Stimulated activated naive CD8-positive, alpha-beta T cell treated with anti-CD3 and anti-CD28 coated beads, Interleukin-15, amount 100 ng/mL, for 72 hours (primary cell): ENCODE results near the gene EPHB2.

Experiments used
- ATAC-seq: fragments of 150-1000 bp; cut with Tn5 transposase; 2 replicates; pipeline ENCODE4 v1.10.0; 2021; ENCODE audit warnings: mild to moderate bottlenecking, moderate library complexity
- DNase-seq, 2 donors: peaks; one replicate each; pipeline ENCODE4 v3.0.0; 2021 to 2022
- H3K27ac Mint-ChIP-seq, 2 donors: one replicate each; pipeline ENCODE4 v1.8.0; 2022; ENCODE audit warnings: mild to moderate bottlenecking in 2 of 2, mixed read lengths in 2 of 2, moderate library complexity in 2 of 2
- H3K27me3 Mint-ChIP-seq: one replicate; pipeline ENCODE4 v1.8.0; 2022; ENCODE audit warnings: mixed read lengths
- H3K4me1 Mint-ChIP-seq: one replicate; pipeline ENCODE4 v1.8.0; 2022; ENCODE audit warnings: mild to moderate bottlenecking, mixed read lengths
- H3K4me3 Mint-ChIP-seq, 2 donors: one replicate each; pipeline ENCODE4 v1.8.0; 2022; ENCODE audit warnings: mild to moderate bottlenecking in 2 of 2, mixed read lengths in 2 of 2, moderate library complexity in 1 of 2
- H3K9me3 Mint-ChIP-seq, 2 donors: one replicate each; pipeline ENCODE4 v1.8.0; 2022; ENCODE audit warnings: mixed read lengths in 2 of 2

Gene EPHB2

DNA sequence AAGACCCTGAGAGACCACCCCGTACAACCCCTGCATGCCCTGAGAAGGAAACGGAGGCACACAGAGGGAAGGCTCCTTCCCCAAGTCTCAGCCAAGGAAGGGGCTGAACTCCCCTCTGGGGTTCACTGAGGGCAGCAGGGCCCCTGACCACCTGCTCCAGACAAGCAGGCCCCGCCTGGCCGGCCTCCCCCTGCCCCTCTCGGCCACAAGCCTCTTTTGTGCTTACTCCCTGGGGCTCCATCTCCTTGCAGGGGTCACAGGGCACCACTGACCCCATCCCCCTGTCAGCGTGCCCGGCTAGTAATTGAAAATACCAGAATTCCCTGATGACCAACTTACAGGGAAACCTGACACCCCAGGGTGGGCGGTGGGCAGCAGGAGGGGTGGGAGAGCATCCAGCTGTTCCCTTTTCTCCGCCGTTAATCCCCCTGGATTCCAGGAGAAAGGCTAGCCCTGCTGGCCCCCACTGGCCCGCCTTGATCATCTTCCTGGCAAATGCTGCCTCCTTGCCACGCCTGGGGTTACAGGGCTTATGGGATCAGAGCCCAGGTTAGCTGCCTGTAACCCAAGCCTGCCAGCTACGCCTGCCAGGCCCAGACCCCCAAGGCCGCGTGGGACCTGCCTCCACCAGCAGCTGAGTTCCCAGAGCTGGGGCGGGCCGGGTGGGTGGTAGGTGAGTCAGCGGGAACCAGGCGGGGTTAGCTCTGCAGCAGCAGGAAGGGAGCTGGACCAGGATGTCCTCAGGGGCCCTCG lies 165.9 kb downstream of the EPHB2 start:
- H3K9me3 Mint-ChIP-seq, result no peaks in the 10 kb centered on the region
- H3K4me1 Mint-ChIP-seq, result no peaks in the 10 kb centered on the region
- no peak overlapping the region for H3K27ac Mint-ChIP-seq
- H3K27me3 Mint-ChIP-seq, result no peaks in the 10 kb centered on the region
- DNase-seq, result no peak
- ATAC-seq, result no peak
- H3K4me3 Mint-ChIP-seq, result no peak overlapping the region

DNA sequence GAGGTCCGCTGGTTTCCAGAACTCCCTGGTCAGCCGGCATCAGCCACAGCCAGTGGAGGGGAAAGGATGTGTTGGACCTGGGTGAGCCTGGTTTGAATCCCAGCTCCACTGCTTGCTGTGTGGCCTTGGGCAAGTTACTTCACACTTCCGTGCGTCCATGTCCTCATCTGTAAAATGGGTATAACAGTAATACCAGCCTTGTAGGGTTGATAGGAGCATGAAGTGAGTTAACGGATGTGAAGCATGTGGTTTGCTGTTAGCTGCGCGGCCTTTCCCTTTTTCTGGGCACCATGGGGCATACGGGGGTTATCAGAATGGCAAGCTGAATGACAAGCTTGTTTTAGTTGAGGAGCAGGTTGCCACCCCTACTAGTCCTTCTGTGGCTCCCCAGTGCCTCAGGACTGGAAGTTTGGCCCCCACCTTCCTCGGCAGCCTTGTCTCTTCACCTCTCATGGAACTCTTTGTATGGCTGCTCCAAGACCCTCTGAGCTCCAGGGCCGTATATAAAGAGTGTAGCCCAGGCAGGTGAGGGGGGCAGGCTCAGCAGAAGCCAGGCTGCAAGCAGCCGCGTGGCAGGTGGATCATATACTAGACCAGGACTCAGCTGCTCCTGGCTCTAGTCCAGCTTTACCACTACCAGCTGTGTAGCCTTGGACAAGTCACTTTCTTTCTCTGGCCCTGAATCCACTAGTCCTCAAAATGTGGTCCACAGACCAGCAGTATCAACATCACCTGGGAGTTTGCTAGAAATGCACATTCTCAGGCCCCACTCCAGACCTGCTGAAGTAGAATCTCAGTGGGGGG lies 166.7 kb downstream of the EPHB2 start:
- Mint-ChIP-seq H3K4me1 (no peaks in the 10 kb centered on the region), H3K9me3 (no peaks in the 10 kb centered on the region), H3K4me3 (no peak overlapping the region), H3K27ac (no peak overlapping the region), H3K27me3 (peaks cover 5% of the 10 kb centered on the region)
- DNase-seq, result no peak
- ATAC-seq, result no peak

DNA sequence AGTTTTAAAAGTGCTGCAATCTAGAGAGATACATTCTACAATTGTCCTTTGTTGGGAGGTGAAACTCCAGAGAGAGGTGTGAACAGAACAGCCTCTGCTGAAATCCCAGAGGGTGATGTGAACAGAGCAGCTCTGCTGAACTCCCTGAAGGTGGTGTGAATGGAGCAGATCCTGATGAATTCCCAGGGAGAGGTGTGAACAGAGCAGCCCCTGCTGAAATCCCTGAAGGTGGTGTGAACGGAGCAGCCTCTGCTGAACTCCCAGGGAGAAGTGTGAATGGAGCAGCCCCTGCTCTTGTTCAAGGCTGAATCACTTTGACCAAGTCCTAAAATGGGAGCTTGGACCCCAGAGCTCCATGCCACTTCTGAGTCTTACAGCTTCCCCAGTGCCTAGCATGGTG lies 167.3 kb downstream of the EPHB2 start:
- Mint-ChIP-seq H3K4me3 (no peak overlapping the region), H3K9me3 (no peaks in the 10 kb centered on the region), H3K27ac (no peak overlapping the region), H3K4me1 (no peaks in the 10 kb centered on the region), H3K27me3 (peaks cover 7% of the 10 kb centered on the region)
- no peak for DNase-seq
- no peak for ATAC-seq

- H3K9me3 Mint-ChIP-seq, result no peaks in the 10 kb centered on the region
- H3K27ac Mint-ChIP-seq, result no peak overlapping the region
- H3K4me3 Mint-ChIP-seq, result no peak overlapping the region
- H3K27me3 Mint-ChIP-seq, result peaks cover 7% of the 10 kb centered on the region
- H3K4me1 Mint-ChIP-seq, result no peaks in the 10 kb centered on the region
- no peak for ATAC-seq
- no peak for DNase-seq
Observed at GRCh38 chr1:22878626-22879025, 168.0 kb downstream of the EPHB2 start.

- no peak overlapping the region for H3K4me3 Mint-ChIP-seq
- no peaks in the 10 kb centered on the region for H3K9me3 Mint-ChIP-seq
- DNase-seq (no peak), ATAC-seq (no peak)
- H3K27me3 Mint-ChIP-seq, result peaks cover 7% of the 10 kb centered on the region
- H3K27ac Mint-ChIP-seq, result no peak overlapping the region
- peaks cover under 1% of the 10 kb centered on the region for H3K4me1 Mint-ChIP-seq
Observed at GRCh38 chr1:22879445-22879844, 168.8 kb downstream of the EPHB2 start.

- no peaks in the 10 kb centered on the region for H3K9me3 Mint-ChIP-seq
- peaks cover 14% of the 10 kb centered on the region for H3K27me3 Mint-ChIP-seq
- H3K27ac Mint-ChIP-seq, result no peak overlapping the region
- peaks cover 7% of the 10 kb centered on the region for H3K4me1 Mint-ChIP-seq
- no peak for DNase-seq
- ATAC-seq, result no peak
- H3K4me3 Mint-ChIP-seq, result no peak overlapping the region
Observed at GRCh38 chr1:22880174-22880601, 169.5 kb downstream of the EPHB2 start.

DNA sequence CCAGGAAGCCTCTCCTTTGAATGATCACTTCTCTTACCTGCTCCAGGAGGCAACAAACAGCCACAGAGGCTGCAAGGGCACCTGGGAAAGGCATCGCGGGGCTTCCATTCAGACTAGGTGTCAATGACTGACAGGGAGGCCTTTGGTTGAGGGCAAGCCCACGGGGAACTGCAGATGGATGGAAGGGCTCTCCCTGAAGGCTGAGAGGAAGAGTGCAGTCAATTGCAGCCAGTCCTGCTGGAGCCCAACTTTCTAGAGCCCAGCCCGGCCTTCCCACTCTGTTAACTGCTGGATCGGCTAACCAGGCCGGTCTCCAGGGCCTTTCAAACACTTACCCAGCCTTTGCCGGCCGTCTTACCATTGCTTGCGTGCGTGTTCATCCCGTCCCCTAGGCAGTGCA lies 172.8 kb downstream of the EPHB2 start:
- H3K4me1 Mint-ChIP-seq, result peaks cover 11% of the 10 kb centered on the region
- no peaks in the 10 kb centered on the region for H3K9me3 Mint-ChIP-seq
- ATAC-seq, result no peak
- H3K27ac Mint-ChIP-seq, result no peak overlapping the region
- no peak for DNase-seq
- H3K4me3 Mint-ChIP-seq, result no peak overlapping the region
- H3K27me3 Mint-ChIP-seq, result peaks cover 35% of the 10 kb centered on the region

DNA sequence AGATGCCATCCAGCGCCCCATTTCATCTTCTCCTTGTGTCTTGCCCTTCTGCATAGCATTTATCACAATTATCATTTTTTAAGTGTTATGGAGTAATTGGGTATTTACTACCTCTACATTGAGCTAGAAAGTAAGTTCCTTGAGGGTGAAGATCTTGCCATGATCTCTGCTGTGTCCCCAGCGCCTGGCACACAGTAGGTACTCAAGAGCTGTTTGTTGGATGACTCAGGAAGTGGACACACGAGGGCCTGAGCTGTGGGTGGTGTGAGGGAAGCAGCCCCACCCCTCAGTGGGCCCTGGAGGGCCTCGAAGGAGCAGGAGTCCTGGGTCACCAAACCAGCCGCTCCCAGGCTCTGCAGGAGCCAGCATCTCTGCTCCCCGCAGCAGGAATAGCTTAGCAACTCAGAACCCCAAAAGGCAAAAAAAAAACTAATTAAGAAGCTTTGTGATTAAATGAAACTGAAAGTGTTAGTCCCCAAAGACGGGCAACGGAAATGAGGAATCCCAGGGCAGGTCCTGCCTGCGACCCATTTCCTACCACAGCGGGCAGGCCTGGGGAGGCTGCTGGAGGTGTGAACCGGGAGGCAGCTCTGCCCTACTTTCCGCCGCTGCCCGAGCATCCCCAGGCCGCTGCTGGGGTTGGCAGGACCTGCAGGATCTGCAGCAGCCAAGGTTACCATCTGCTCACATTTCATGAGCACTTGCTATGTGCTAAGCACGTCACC lies 174.3 kb downstream of the EPHB2 start:
- Mint-ChIP-seq H3K9me3 (no peaks in the 10 kb centered on the region), H3K27me3 (peaks cover 43% of the 10 kb centered on the region), H3K27ac (peak overlapping the region; percentile 38 to 57), H3K4me1 (peaks cover 11% of the 10 kb centered on the region), H3K4me3 (peak overlapping the region in 1 of 2 donors; percentile 69)
- DNase-seq (peak in 1 of 2 donors; percentile 5), ATAC-seq (peak; percentile 59)

DNA sequence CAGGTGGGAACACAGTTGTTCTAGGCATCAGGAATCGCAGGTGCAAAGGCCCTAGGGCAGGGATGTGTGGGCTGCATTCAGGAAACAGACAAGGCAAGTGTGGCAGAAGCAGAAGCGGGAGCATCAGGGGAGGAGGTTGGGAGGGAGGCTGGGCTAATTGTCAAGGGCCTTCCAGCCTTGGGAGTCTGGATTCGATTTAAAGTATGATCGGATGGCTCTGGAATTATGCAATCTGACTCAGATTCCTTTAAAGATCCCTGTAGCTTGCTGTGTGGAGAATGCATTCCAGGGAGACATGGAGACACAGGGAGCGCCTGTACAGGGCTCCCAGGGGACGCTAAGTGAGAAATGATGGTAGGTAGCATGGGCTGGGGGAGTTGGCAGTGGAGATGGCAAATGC lies 175.6 kb downstream of the EPHB2 start:
- Mint-ChIP-seq H3K4me1 (peaks cover 11% of the 10 kb centered on the region), H3K27ac (no peak overlapping the region), H3K4me3 (no peak overlapping the region), H3K27me3 (peaks cover 43% of the 10 kb centered on the region), H3K9me3 (no peaks in the 10 kb centered on the region)
- no peak for DNase-seq
- ATAC-seq, result no peak

DNA sequence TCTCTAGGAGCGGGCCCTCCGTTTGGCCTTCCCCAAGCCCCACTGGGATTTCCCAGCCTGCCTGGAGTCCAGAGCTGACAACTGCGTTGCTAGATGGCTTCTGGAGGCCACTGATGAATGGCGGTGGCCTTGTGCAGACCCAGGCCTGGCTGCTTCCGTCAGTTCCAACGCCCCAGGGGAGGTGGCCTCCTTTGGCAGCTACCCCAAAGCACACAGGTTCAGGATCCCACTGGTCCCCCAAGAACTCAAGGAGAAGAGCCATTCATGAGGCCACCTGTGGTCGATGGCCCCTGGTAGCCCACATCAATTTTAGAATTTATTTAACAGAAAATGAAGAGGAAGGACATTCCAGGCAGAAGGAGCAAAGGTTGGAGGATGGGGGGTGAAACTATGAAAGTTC lies 176.9 kb downstream of the EPHB2 start:
- Mint-ChIP-seq H3K27me3 (peaks cover 36% of the 10 kb centered on the region), H3K4me1 (peaks cover 11% of the 10 kb centered on the region), H3K27ac (no peak overlapping the region), H3K4me3 (no peak overlapping the region), H3K9me3 (no peaks in the 10 kb centered on the region)
- ATAC-seq, result no peak
- DNase-seq, result no peak

- Mint-ChIP-seq H3K27me3 (peaks cover 36% of the 10 kb centered on the region), H3K9me3 (no peaks in the 10 kb centered on the region), H3K4me3 (no peak overlapping the region), H3K4me1 (peaks cover 11% of the 10 kb centered on the region), H3K27ac (no peak overlapping the region)
- no peak for ATAC-seq
- DNase-seq, result no peak
Observed at GRCh38 chr1:22888320-22889075, 177.9 kb downstream of the EPHB2 start.

- ATAC-seq, result peak; percentile 52
- H3K9me3 Mint-ChIP-seq, result no peaks in the 10 kb centered on the region
- no peak for DNase-seq
- H3K4me1 Mint-ChIP-seq, result peaks cover 11% of the 10 kb centered on the region
- no peak overlapping the region for H3K4me3 Mint-ChIP-seq
- no peak overlapping the region for H3K27ac Mint-ChIP-seq
- peaks cover 36% of the 10 kb centered on the region for H3K27me3 Mint-ChIP-seq
Observed at GRCh38 chr1:22889213-22889827, 178.7 kb downstream of the EPHB2 start.

- Mint-ChIP-seq H3K27me3 (peaks cover 40% of the 10 kb centered on the region), H3K4me1 (no peaks in the 10 kb centered on the region)
- no peak for DNase-seq
Observed at GRCh38 chr1:22892789-22893188, 182.2 kb downstream of the EPHB2 start.

GRCh38 chr1:22893292-22893691 lies 182.7 kb downstream of the EPHB2 start:
- no peaks in the 10 kb centered on the region for H3K9me3 Mint-ChIP-seq
- ATAC-seq, result no peak
- DNase-seq, result no peak
- H3K4me1 Mint-ChIP-seq, result no peaks in the 10 kb centered on the region
- H3K27me3 Mint-ChIP-seq, result peaks cover 44% of the 10 kb centered on the region
- no peak overlapping the region for H3K4me3 Mint-ChIP-seq
- no peak overlapping the region for H3K27ac Mint-ChIP-seq

More at GRCh38 chr1:22892789-22893188, 182.2 kb downstream of the EPHB2 start:
- no peak for ATAC-seq
- Mint-ChIP-seq H3K9me3 (no peaks in the 10 kb centered on the region), H3K4me3 (no peak overlapping the region), H3K27ac (no peak overlapping the region)

GRCh38 chr1:22895357-22895756 lies 184.7 kb downstream of the EPHB2 start:
- Mint-ChIP-seq H3K27ac (peak overlapping the region in 1 of 2 donors; percentile 55), H3K9me3 (no peaks in the 10 kb centered on the region), H3K4me3 (no peak overlapping the region), H3K4me1 (no peaks in the 10 kb centered on the region), H3K27me3 (peaks cover 39% of the 10 kb centered on the region)
- ATAC-seq, result no peak
- no peak for DNase-seq
